ENCODE measurements around the gene KICS2. TPM values are rescaled to one million over a fixed set of nuclear protein-coding genes. Genes with fewer than 3 reads are reported as not detected.
"Not testable (repeated sequence)": the region's sequence is repeated elsewhere in the genome, so short reads cannot be mapped to it uniquely, and the experiment has no call there.

Gene KICS2
- total RNA-seq, 2 donors from 2014 or later: 3.1 to 5.7 TPM

GRCh38 chr12:64220046-64220445, 2.0 kb downstream of the KICS2 start:
- H3K27me3 ChIP-seq (replicated peaks; ENCODE audit: insufficient read depth): no peaks in the 10 kb centered on the region
- ATAC-seq (ENCODE audit: insufficient number of reproducible peaks, low FRiP score, low read depth): no peak
- no peak for TF ChIP-seq CTCF (IDR thresholded peaks at IDR 0.05)
- no peak for DNase-seq (ENCODE audit: low spot score)
- H3K4me1 ChIP-seq (ENCODE audit: control insufficient read depth in 1 of 2, low read depth in 2 of 2): peaks cover 4 to 6% of the 10 kb centered on the region in 2 donors
- no peak overlapping the region for H3K4me3 ChIP-seq
- H3K9me3 ChIP-seq: no peaks in the 10 kb centered on the region
- H3K36me3 ChIP-seq: no peaks in the 10 kb centered on the region
- no peak overlapping the region for H3K27ac ChIP-seq

- ATAC-seq (ENCODE audit: insufficient number of reproducible peaks, low FRiP score, low read depth): no peak
- H3K9me3 ChIP-seq: no peaks in the 10 kb centered on the region
- H3K4me1 ChIP-seq (ENCODE audit: control insufficient read depth in 1 of 2, low read depth in 2 of 2): peaks cover 4 to 6% of the 10 kb centered on the region in 2 donors
- no peaks in the 10 kb centered on the region for H3K27me3 ChIP-seq (replicated peaks; ENCODE audit: insufficient read depth)
- no peaks in the 10 kb centered on the region for H3K36me3 ChIP-seq
- H3K27ac ChIP-seq: no peak overlapping the region
- no peak for DNase-seq (ENCODE audit: low spot score)
- H3K4me3 ChIP-seq: no peak overlapping the region
- no peak for TF ChIP-seq CTCF (IDR thresholded peaks at IDR 0.05)
Observed at GRCh38 chr12:64219145-64219544, 3.0 kb downstream of the KICS2 start.

DNA sequence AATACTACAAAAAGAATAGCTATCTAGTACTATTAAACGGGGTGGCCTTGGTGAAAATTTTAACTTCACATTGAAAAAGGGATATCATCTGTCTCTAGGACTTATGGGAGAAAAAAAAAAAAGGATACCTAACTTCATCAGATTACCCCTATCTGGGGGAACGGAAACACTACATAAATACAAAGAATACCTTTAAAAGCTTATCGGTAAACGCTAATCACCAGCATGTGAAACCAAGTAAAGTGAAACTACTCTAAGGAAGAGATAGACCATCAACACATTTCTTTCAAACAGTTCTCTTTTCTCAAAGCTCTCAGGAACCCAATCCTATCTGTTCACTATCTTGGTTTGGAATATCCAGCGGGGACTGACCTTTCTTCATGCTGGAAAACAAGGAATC, 3.5 kb downstream of the KICS2 start:
- DNase-seq (ENCODE audit: low spot score) (no peak), ATAC-seq (ENCODE audit: insufficient number of reproducible peaks, low FRiP score, low read depth) (no peak)
- no peaks in the 10 kb centered on the region for H3K36me3 ChIP-seq
- H3K27me3 ChIP-seq (replicated peaks; ENCODE audit: insufficient read depth): no peaks in the 10 kb centered on the region
- no peak overlapping the region for H3K27ac ChIP-seq
- H3K9me3 ChIP-seq: no peaks in the 10 kb centered on the region
- no peak overlapping the region for H3K4me3 ChIP-seq
- TF ChIP-seq CTCF (IDR thresholded peaks at IDR 0.05): no peak
- peaks cover 4 to 6% of the 10 kb centered on the region in 2 donors for H3K4me1 ChIP-seq (ENCODE audit: control insufficient read depth in 1 of 2, low read depth in 2 of 2)

DNA sequence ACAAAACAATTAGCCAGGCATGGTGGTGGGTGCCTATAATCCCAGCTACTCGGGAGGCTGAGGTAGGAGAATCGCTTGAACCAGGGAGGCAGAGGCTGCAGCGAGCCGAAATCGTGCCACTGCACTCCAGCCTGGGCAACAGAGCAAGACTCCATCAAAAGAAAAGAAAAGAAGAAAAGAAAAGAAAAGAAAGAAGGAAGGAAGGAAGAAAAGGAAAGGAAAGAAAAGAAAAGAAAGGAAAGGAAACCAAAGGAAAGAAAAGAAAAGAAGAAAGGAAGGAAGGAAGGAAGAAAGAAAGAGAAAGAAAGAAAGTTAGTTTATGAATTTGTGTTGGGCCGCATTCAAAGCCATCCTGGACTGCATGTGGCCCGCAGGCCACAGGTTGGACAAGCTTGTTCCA, 4.5 kb downstream of the KICS2 start:
- not testable (repeated sequence) for DNase-seq (ENCODE audit: low spot score); H3K27me3 ChIP-seq (replicated peaks; ENCODE audit: insufficient read depth); H3K4me1 ChIP-seq (ENCODE audit: control insufficient read depth in 1 of 2, low read depth in 2 of 2); H3K4me3 ChIP-seq; H3K36me3 ChIP-seq; H3K9me3 ChIP-seq; H3K27ac ChIP-seq; ATAC-seq (ENCODE audit: insufficient number of reproducible peaks, low FRiP score, low read depth)

- Histone ChIP-seq H3K4me1 (ENCODE audit: control insufficient read depth in 1 of 2, low read depth in 2 of 2) (peaks cover under 1 to 2% of the 10 kb centered on the region in 2 donors), H3K9me3 (no peaks in the 10 kb centered on the region), H3K4me3 (no peak overlapping the region), H3K27me3 (replicated peaks; ENCODE audit: insufficient read depth) (no peaks in the 10 kb centered on the region), H3K36me3 (no peaks in the 10 kb centered on the region), H3K27ac (no peak overlapping the region)
- ATAC-seq (ENCODE audit: insufficient number of reproducible peaks, low FRiP score, low read depth) (no peak), DNase-seq (ENCODE audit: low spot score) (no peak)
- no peak for TF ChIP-seq CTCF (IDR thresholded peaks at IDR 0.05)
Observed at GRCh38 chr12:64216239-64216638, 5.9 kb downstream of the KICS2 start.

DNA sequence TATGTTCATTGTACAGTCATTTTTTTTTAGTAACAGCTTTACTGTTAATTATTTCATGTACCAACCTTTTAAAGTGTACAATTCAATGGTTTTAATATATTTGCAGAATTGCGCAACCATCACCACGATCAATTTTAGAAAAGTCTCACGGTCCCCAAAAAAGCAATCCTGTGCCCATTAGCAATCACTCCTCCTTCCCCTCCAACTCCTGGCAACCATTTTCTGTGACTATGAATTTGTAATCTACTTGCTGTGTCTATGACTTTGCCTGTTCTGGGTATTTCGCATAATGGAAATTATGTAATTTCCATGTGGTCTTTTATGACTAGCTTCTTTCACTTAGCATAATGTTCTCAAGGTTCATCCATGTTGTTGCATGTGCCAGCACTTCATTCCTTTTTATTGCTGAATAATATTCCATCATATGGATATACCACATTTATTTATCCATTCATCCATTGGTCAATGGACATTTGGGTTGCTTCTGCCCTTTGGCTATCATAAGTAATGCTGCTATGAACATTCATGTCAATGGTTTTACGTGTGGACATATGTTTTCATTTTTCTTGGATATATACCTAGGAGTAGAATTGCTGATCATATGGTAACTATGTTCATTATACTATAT, 9.9 kb downstream of the KICS2 start:
- no peak overlapping the region for H3K4me3 ChIP-seq
- no peaks in the 10 kb centered on the region for H3K4me1 ChIP-seq (ENCODE audit: control insufficient read depth in 1 of 2, low read depth in 2 of 2)
- no peaks in the 10 kb centered on the region for H3K27me3 ChIP-seq (replicated peaks; ENCODE audit: insufficient read depth)
- no peak for DNase-seq (ENCODE audit: low spot score)
- ATAC-seq (ENCODE audit: insufficient number of reproducible peaks, low FRiP score, low read depth): no peak
- H3K36me3 ChIP-seq: no peaks in the 10 kb centered on the region
- no peak overlapping the region for H3K27ac ChIP-seq
- no peaks in the 10 kb centered on the region for H3K9me3 ChIP-seq
- TF ChIP-seq CTCF (IDR thresholded peaks at IDR 0.05): no peak
